ENCODE data around the gene HPSE2. TPM values are rescaled to one million over a fixed set of nuclear protein-coding genes. Genes with fewer than 3 reads are reported as not detected.

The HPSE2 gene
- total RNA-seq, 1 experiment from 2014 or later, result not detected

- intact Hi-C loops (cut with micrococcal nuclease; ENCODE audit: unreplicated experiment), result no loop called here
- Mint-ChIP-seq H3K9me3 (ENCODE audit: unreplicated experiment) (no peaks in the 10 kb centered on the region), H3K4me1 (ENCODE audit: low read depth, unreplicated experiment) (no peaks in the 10 kb centered on the region), H3K4me3 (ENCODE audit: unreplicated experiment) (no peak overlapping the region), H3K36me3 (ENCODE audit: insufficient read depth, unreplicated experiment) (no peaks in the 10 kb centered on the region), H3K27ac (ENCODE audit: unreplicated experiment) (no peak overlapping the region), H3K27me3 (ENCODE audit: insufficient read depth, unreplicated experiment) (peaks cover 6% of the 10 kb centered on the region)
- POLR2A ChIA-PET, result no interaction called here
- TF ChIP-seq CTCF (IDR thresholded peaks at IDR 0.05; ENCODE audit: insufficient read depth in 1 of 2, low read depth in 1 of 2, low read length in 1 of 2, severe bottlenecking in 1 of 2, unreplicated experiment in 1 of 2), result no peak
- Histone ChIP-seq H3K4me3 (ENCODE audit: low read depth, low read length) (no peak overlapping the region), H3K4me1 (no peaks in the 10 kb centered on the region), H3K9me3 (no peaks in the 10 kb centered on the region), H3K27me3 (replicated peaks; ENCODE audit: control insufficient read depth, insufficient read depth, low read length) (no peaks in the 10 kb centered on the region), H3K36me3 (ENCODE audit: control insufficient read depth, insufficient read depth, low read length) (no peaks in the 10 kb centered on the region)
- CTCF ChIA-PET, result no interaction called here
- no peak for DNase-seq
- BruUV-seq (replicated peaks), result no TSS peak
Observed at GRCh38 chr10:98817396-98817795, 418.3 kb downstream of the HPSE2 start.

DNA sequence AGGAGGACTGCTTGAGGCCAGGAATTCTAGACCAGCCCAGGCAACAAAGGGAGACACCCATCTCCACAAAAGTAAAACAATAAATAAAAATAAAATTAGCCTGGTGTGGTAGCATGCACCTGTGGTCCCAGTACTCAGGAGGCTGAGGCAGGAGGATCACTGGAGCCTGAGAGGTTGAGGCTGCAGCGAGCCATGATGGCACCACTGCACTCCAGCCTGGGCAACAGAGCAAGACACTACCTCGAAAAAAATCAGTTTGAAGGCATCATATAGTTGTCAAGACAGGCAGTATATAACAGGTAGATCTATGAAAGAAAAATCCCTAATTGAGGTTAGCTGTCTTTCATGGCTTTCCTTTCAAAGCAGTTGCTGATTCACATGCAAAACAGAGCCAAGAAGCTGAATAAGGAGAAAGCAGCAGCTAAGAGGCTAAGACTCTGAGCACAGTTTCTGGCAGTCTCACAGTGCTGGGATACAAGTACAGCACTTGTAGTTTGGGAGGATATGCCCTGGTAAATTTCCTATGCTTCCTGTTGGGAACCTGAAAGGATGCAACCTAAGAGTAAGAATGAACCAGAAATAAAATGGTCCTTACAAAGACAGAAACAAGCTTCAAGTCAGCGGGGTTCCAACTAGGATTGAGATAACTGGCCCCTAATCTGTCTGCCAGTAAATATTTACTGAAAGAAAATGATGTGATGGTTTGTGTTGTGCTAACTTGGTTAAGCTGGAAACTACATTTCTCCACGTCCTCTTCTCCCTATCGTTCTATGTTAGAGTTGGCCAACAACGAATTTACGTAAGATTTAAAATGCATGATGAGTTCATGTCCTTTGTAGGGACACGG lies 420.4 kb downstream of the HPSE2 start:
- no peak for TF ChIP-seq CTCF (IDR thresholded peaks at IDR 0.05; ENCODE audit: insufficient read depth in 1 of 2, low read depth in 1 of 2, low read length in 1 of 2, severe bottlenecking in 1 of 2, unreplicated experiment in 1 of 2)
- ChIA-PET POLR2A (no interaction called here), CTCF (no interaction called here)
- Mint-ChIP-seq H3K9me3 (ENCODE audit: unreplicated experiment) (no peaks in the 10 kb centered on the region), H3K4me3 (ENCODE audit: unreplicated experiment) (no peak overlapping the region), H3K27me3 (ENCODE audit: insufficient read depth, unreplicated experiment) (peaks cover 6% of the 10 kb centered on the region), H3K4me1 (ENCODE audit: low read depth, unreplicated experiment) (no peaks in the 10 kb centered on the region), H3K36me3 (ENCODE audit: insufficient read depth, unreplicated experiment) (no peaks in the 10 kb centered on the region), H3K27ac (ENCODE audit: unreplicated experiment) (no peak overlapping the region)
- H3K9me3 ChIP-seq, result no peaks in the 10 kb centered on the region
- BruUV-seq (replicated peaks), result no TSS peak
- no peaks in the 10 kb centered on the region for H3K36me3 ChIP-seq (ENCODE audit: control insufficient read depth, insufficient read depth, low read length)
- DNase-seq, result no peak
- intact Hi-C loops (cut with micrococcal nuclease; ENCODE audit: unreplicated experiment), result no loop called here
- no peaks in the 10 kb centered on the region for H3K4me1 ChIP-seq
- H3K27me3 ChIP-seq (replicated peaks; ENCODE audit: control insufficient read depth, insufficient read depth, low read length), result no peaks in the 10 kb centered on the region
- H3K4me3 ChIP-seq (ENCODE audit: low read depth, low read length), result no peak overlapping the region

DNA sequence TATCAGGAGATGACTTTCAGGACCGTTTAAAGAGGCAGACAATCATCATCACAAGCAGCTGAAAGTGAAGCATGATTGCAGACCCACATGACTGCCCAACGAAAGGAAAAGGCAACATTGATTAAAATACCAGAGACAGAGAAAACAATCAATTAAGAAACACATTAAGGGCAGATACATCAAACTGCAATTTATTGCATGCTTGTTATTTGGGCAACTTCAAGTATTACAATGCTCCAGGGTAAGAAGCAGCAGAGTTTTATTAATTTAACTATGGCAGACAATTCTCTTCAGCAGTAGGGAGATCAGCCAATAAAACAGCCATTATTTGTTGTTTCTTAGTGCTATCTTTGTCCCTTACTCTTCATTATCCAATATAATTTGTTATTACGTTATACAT lies 421.2 kb downstream of the HPSE2 start:
- no peak overlapping the region for H3K4me3 Mint-ChIP-seq (ENCODE audit: unreplicated experiment)
- H3K36me3 Mint-ChIP-seq (ENCODE audit: insufficient read depth, unreplicated experiment), result no peaks in the 10 kb centered on the region
- intact Hi-C loops (cut with micrococcal nuclease; ENCODE audit: unreplicated experiment), result no loop called here
- peaks cover 6% of the 10 kb centered on the region for H3K27me3 Mint-ChIP-seq (ENCODE audit: insufficient read depth, unreplicated experiment)
- H3K4me1 Mint-ChIP-seq (ENCODE audit: low read depth, unreplicated experiment), result no peaks in the 10 kb centered on the region
- H3K27me3 ChIP-seq (replicated peaks; ENCODE audit: control insufficient read depth, insufficient read depth, low read length), result no peaks in the 10 kb centered on the region
- no peak for TF ChIP-seq CTCF (IDR thresholded peaks at IDR 0.05; ENCODE audit: insufficient read depth in 1 of 2, low read depth in 1 of 2, low read length in 1 of 2, severe bottlenecking in 1 of 2, unreplicated experiment in 1 of 2)
- ChIA-PET POLR2A (no interaction called here), CTCF (no interaction called here)
- H3K9me3 ChIP-seq, result no peaks in the 10 kb centered on the region
- DNase-seq, result no peak
- H3K27ac Mint-ChIP-seq (ENCODE audit: unreplicated experiment), result no peak overlapping the region
- no peaks in the 10 kb centered on the region for H3K9me3 Mint-ChIP-seq (ENCODE audit: unreplicated experiment)
- no peak overlapping the region for H3K4me3 ChIP-seq (ENCODE audit: low read depth, low read length)
- no TSS peak for BruUV-seq (replicated peaks)
- H3K36me3 ChIP-seq (ENCODE audit: control insufficient read depth, insufficient read depth, low read length), result no peaks in the 10 kb centered on the region
- H3K4me1 ChIP-seq, result no peaks in the 10 kb centered on the region

Data from Caco-2 (cell line).